Measurements from ENCODE around the gene TSPAN7. TPM values are rescaled to one million over a fixed set of nuclear protein-coding genes. Genes with fewer than 3 reads are reported as not detected.

TSPAN7 gene
- total RNA-seq, 1 experiment from 2014 or later = 3.5 TPM

DNA sequence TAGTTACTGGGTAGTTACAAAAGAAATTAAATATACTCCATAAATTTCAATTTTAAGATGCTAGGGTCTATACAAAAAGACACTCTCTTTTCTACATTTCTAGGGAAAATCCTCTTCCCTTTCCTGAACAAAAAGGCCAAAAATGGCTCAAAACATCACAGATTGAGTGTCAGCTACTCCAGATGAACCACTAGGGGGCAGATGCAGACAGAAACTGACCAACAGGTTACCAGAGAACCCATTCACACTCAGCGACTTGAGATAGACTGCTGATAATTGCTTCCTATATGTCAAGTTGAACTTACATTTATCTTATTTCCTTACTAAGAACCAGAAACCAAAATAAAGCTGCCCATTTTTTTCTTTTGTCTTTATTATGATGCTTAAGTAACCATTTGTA lies 156.5 kb downstream of the TSPAN7 start:
- TF ChIP-seq, protein P1, sequence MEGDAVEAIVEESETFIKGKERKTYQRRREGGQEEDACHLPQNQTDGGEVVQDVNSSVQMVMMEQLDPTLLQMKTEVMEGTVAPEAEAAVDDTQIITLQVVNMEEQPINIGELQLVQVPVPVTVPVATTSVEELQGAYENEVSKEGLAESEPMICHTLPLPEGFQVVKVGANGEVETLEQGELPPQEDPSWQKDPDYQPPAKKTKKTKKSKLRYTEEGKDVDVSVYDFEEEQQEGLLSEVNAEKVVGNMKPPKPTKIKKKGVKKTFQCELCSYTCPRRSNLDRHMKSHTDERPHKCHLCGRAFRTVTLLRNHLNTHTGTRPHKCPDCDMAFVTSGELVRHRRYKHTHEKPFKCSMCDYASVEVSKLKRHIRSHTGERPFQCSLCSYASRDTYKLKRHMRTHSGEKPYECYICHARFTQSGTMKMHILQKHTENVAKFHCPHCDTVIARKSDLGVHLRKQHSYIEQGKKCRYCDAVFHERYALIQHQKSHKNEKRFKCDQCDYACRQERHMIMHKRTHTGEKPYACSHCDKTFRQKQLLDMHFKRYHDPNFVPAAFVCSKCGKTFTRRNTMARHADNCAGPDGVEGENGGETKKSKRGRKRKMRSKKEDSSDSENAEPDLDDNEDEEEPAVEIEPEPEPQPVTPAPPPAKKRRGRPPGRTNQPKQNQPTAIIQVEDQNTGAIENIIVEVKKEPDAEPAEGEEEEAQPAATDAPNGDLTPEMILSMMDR (conservative IDR thresholded peaks at IDR 0.05) = peak; percentile 76
- Histone ChIP-seq H3K79me2 (ENCODE audit: insufficient read depth, low read length) (no peaks in the 10 kb centered on the region), H3K27me3 (ENCODE audit: insufficient read depth, low read length) (no peaks in the 10 kb centered on the region), H3K4me2 (ENCODE audit: insufficient read depth, insufficient read length, low read length) (no peak overlapping the region), H3K14ac (ENCODE audit: insufficient read depth, low read length) (no peak overlapping the region), H4K20me1 (ENCODE audit: control insufficient read depth, insufficient read depth, insufficient read length) (no peaks in the 10 kb centered on the region), H4K8ac (replicated peaks; ENCODE audit: insufficient read length, low read depth, low read length) (no peak overlapping the region), H3K27ac (ENCODE audit: insufficient read length, low read depth, low read length) (no peak overlapping the region), H3K23me2 (ENCODE audit: insufficient read length, low read depth, low read length, poor library complexity, severe bottlenecking) (no peaks in the 10 kb centered on the region), H3K79me1 (ENCODE audit: insufficient read depth, low read depth, low read length, poor library complexity, severe bottlenecking) (no peaks in the 10 kb centered on the region), H4K91ac (ENCODE audit: insufficient read length, low read depth, low read length) (no peak overlapping the region), H2AK5ac (ENCODE audit: insufficient read length, low read length) (no peak overlapping the region), H3T11ph (ENCODE audit: low read length) (no peak overlapping the region), H2AFZ (ENCODE audit: low read length) (no peak overlapping the region), H2BK5ac (ENCODE audit: insufficient read length, low read length) (no peak overlapping the region), H2BK120ac (ENCODE audit: low read depth, low read length, poor library complexity, severe bottlenecking) (no peak overlapping the region), H2BK12ac (ENCODE audit: insufficient read length, low read depth, low read length) (no peak overlapping the region), H3K9me3 (ENCODE audit: control insufficient read depth, low read depth, low read length) (peaks cover 6% of the 10 kb centered on the region), H2BK20ac (ENCODE audit: low read depth, low read length, poor library complexity, severe bottlenecking) (no peak overlapping the region), H3K18ac (ENCODE audit: insufficient read length, low read depth, low read length) (no peak overlapping the region), H3K23ac (ENCODE audit: insufficient read length, low read depth, low read length) (no peak overlapping the region), H3K4ac (ENCODE audit: low read depth, low read length) (no peak overlapping the region), H4K5ac (ENCODE audit: insufficient read length, low read depth, low read length) (no peak overlapping the region), H2BK15ac (ENCODE audit: low read depth, low read length) (no peak overlapping the region), H3K56ac (ENCODE audit: insufficient read length, low read depth, low read length) (no peak overlapping the region), H3K9ac (ENCODE audit: extremely low read depth, insufficient read length, low read length) (no peak overlapping the region), H3K4me1 (ENCODE audit: insufficient read depth, low read length) (no peaks in the 10 kb centered on the region)
- Mint-ChIP-seq H3K27me3 (ENCODE audit: low read depth) (no peaks in the 10 kb centered on the region), H3K36me3 (ENCODE audit: insufficient read depth in 1 of 3, low read depth in 3 of 3) (peaks cover 0 to 15% (median 6%) of the 10 kb centered on the region in 3 experiments; a peak in 4 of 7 replicates), H3K4me1 (no peaks in the 10 kb centered on the region), H3K27ac (no peak overlapping the region), H3K9me3 (peaks cover 64 to 65% of the 10 kb centered on the region in 2 experiments), H3K4me3 (no peak overlapping the region)
- DNase-seq = peak; percentile 36
- WGBS (ENCODE audit: extremely low coverage, insufficient read length, low lambda C conversion rate) = no CpG with 5 or more reads among the region's 1 CpG

Data from H9 (cell line).